Measurements from ENCODE around the gene RGS8.

The RGS8 gene

DNA sequence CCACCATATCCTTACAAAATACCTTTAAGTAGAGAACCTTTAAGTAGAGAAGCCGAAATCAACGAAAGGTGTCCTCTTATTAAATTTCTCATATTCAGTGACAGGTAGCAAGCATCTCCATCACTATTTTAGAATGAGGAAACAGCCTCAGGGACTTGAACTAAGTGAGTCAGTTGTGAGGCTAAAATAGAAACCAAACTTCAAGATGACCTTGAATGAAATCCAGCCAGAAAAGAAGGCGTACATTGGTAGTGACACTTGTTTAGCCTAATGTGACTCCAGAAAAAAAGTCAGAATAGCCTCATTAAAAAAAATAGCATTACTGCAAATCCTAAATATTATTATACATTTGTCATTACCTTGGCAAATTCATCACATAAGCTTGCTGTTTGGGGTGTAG, 20.1 kb downstream of the RGS8 start:
- no peak overlapping the region for H3K4me3 ChIP-seq (ENCODE audit: control insufficient read depth in 1 of 7, extremely low read depth in 1 of 7, insufficient read depth in 4 of 7, low read depth in 2 of 7, low read length in 6 of 7)
- no peaks in the 10 kb centered on the region for H3K4me1 ChIP-seq (ENCODE audit: control extremely low read depth in 1 of 4, control insufficient read depth in 4 of 4, insufficient read depth in 4 of 4, low read length in 3 of 4)
- ChIA-PET CTCF (no interaction called here), POLR2A (no interaction called here)
- H3K9me3 ChIP-seq (ENCODE audit: control extremely low read depth in 1 of 5, control insufficient read depth in 4 of 5, insufficient read depth in 2 of 5, low read depth in 1 of 5, low read length in 4 of 5) = no peaks in the 10 kb centered on the region
- H3K27ac ChIP-seq (ENCODE audit: insufficient read depth in 1 of 2, low read depth in 1 of 2, low read length in 2 of 2, poor library complexity in 1 of 2, severe bottlenecking in 2 of 2) = no peak overlapping the region
- WGBS (ENCODE audit: insufficient coverage) = 93% methylated on average over 3 of the region's 3 CpGs
- no peak for DNase-seq
- peaks cover 0 to 11% (median 0%) of the 10 kb centered on the region in 5 experiments for H3K27me3 ChIP-seq (replicated peaks in 2 of 5; ENCODE audit: control insufficient read depth in 4 of 5, insufficient read depth in 5 of 5, low read length in 4 of 5)
- no peaks in the 10 kb centered on the region for H3K36me3 ChIP-seq (ENCODE audit: control insufficient read depth in 4 of 4, insufficient read depth in 4 of 4, low read length in 3 of 4)

DNA sequence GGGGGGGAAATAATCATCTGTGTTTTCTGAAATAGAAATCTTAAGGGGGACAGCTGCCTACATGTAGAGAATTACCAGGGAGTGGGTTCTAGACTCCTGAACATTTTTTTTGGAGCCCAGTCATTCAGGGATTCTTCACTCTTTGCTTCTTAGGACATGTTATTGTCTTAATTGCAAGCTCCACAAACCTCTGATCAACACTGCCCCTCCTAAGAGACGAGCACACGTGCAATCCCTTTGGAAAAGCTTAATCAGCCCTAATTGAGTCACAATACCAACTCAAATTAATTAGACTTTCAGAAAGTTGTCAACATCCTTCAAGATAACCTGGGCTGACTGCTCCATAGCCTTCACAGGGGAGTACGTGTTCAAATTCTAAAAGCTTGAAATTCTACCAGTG, 21.4 kb downstream of the RGS8 start:
- H3K27ac ChIP-seq (ENCODE audit: insufficient read depth in 1 of 2, low read depth in 1 of 2, low read length in 2 of 2, poor library complexity in 1 of 2, severe bottlenecking in 2 of 2) = no peak overlapping the region
- 97% methylated on average over 3 of the region's 3 CpGs for WGBS (ENCODE audit: insufficient coverage)
- no peak overlapping the region for H3K4me3 ChIP-seq (ENCODE audit: control insufficient read depth in 1 of 7, extremely low read depth in 1 of 7, insufficient read depth in 4 of 7, low read depth in 2 of 7, low read length in 6 of 7)
- DNase-seq = no peak
- H3K4me1 ChIP-seq (ENCODE audit: control extremely low read depth in 1 of 4, control insufficient read depth in 4 of 4, insufficient read depth in 4 of 4, low read length in 3 of 4) = no peaks in the 10 kb centered on the region
- CTCF ChIA-PET = interaction anchor here (1.0 kb wide), 1 partner anchor 75 kb away, joined by 3 read pairs; no protein-coding TSS in a partner anchor
- H3K9me3 ChIP-seq (ENCODE audit: control extremely low read depth in 1 of 5, control insufficient read depth in 4 of 5, insufficient read depth in 2 of 5, low read depth in 1 of 5, low read length in 4 of 5) = no peaks in the 10 kb centered on the region
- no peaks in the 10 kb centered on the region for H3K36me3 ChIP-seq (ENCODE audit: control insufficient read depth in 4 of 4, insufficient read depth in 4 of 4, low read length in 3 of 4)
- peaks cover 0 to 11% (median 0%) of the 10 kb centered on the region in 5 experiments for H3K27me3 ChIP-seq (replicated peaks in 2 of 5; ENCODE audit: control insufficient read depth in 4 of 5, insufficient read depth in 5 of 5, low read length in 4 of 5)
- POLR2A ChIA-PET = no interaction called here

GRCh38 chr1:182662121-182662890, 22.1 kb downstream of the RGS8 start:
- H3K27me3 ChIP-seq (replicated peaks in 2 of 5; ENCODE audit: control insufficient read depth in 4 of 5, insufficient read depth in 5 of 5, low read length in 4 of 5) = peaks cover 0 to 10% (median 0%) of the 10 kb centered on the region in 5 experiments
- WGBS (ENCODE audit: insufficient coverage) = 89% methylated on average over 7 of the region's 7 CpGs
- H3K27ac ChIP-seq (ENCODE audit: insufficient read depth in 1 of 2, low read depth in 1 of 2, low read length in 2 of 2, poor library complexity in 1 of 2, severe bottlenecking in 2 of 2) = no peak overlapping the region
- CTCF ChIA-PET = interaction anchor here (1.3 to 2.1 kb wide), 2 partner anchors 10 to 46 kb away, joined by 3 to 5 read pairs; no protein-coding TSS in a partner anchor
- DNase-seq = no peak
- H3K4me3 ChIP-seq (ENCODE audit: control insufficient read depth in 1 of 7, extremely low read depth in 1 of 7, insufficient read depth in 4 of 7, low read depth in 2 of 7, low read length in 6 of 7) = no peak overlapping the region
- POLR2A ChIA-PET = no interaction called here
- H3K4me1 ChIP-seq (ENCODE audit: control extremely low read depth in 1 of 4, control insufficient read depth in 4 of 4, insufficient read depth in 4 of 4, low read length in 3 of 4) = no peaks in the 10 kb centered on the region
- no peaks in the 10 kb centered on the region for H3K9me3 ChIP-seq (ENCODE audit: control extremely low read depth in 1 of 5, control insufficient read depth in 4 of 5, insufficient read depth in 2 of 5, low read depth in 1 of 5, low read length in 4 of 5)
- no peaks in the 10 kb centered on the region for H3K36me3 ChIP-seq (ENCODE audit: control insufficient read depth in 4 of 4, insufficient read depth in 4 of 4, low read length in 3 of 4)

- no peak for DNase-seq
- Histone ChIP-seq H3K27ac (ENCODE audit: insufficient read depth in 1 of 2, low read depth in 1 of 2, low read length in 2 of 2, poor library complexity in 1 of 2, severe bottlenecking in 2 of 2) (no peak overlapping the region), H3K9me3 (ENCODE audit: control extremely low read depth in 1 of 5, control insufficient read depth in 4 of 5, insufficient read depth in 2 of 5, low read depth in 1 of 5, low read length in 4 of 5) (no peaks in the 10 kb centered on the region), H3K4me1 (ENCODE audit: control extremely low read depth in 1 of 4, control insufficient read depth in 4 of 4, insufficient read depth in 4 of 4, low read length in 3 of 4) (no peaks in the 10 kb centered on the region), H3K36me3 (ENCODE audit: control insufficient read depth in 4 of 4, insufficient read depth in 4 of 4, low read length in 3 of 4) (no peaks in the 10 kb centered on the region), H3K4me3 (ENCODE audit: control insufficient read depth in 1 of 7, extremely low read depth in 1 of 7, insufficient read depth in 4 of 7, low read depth in 2 of 7, low read length in 6 of 7) (no peak overlapping the region), H3K27me3 (replicated peaks in 2 of 5; ENCODE audit: control insufficient read depth in 4 of 5, insufficient read depth in 5 of 5, low read length in 4 of 5) (peaks cover 0 to 8% (median 0%) of the 10 kb centered on the region in 5 experiments)
- POLR2A ChIA-PET = no interaction called here
- CTCF ChIA-PET = no interaction called here
Measured at GRCh38 chr1:182658055-182658454, 26.3 kb downstream of the RGS8 start.

DNA sequence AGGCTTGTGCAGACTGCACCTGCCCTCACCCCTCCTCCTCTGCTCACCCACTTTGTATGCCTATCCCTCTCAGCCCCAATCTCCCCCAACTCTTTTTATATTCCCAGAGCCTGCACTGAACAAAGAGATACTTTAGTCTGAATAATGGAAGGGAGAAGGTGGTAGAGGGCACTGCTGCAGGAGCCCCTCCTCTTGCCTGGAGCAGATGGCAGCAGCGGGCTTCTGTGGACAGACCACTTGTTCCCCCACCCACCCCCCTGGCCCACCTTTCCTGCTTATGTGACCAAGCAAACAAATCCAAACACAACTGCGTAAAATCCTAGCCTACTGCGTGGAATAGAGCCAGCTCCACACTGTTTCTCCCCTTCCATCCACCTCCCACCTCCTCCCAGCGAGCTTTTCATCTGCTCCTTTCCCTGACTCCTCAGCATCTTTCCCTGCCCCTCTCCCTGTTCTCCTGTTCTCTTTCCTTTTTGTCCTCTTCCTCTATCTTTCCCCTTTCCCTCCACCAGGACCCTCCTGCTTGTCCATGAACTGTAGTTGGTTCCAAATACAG, 27.5 kb downstream of the RGS8 start:
- Histone ChIP-seq H3K4me3 (ENCODE audit: control insufficient read depth in 1 of 7, extremely low read depth in 1 of 7, insufficient read depth in 4 of 7, low read depth in 2 of 7, low read length in 6 of 7) (no peak overlapping the region), H3K27me3 (replicated peaks in 2 of 5; ENCODE audit: control insufficient read depth in 4 of 5, insufficient read depth in 5 of 5, low read length in 4 of 5) (peaks cover 0 to 4% (median 0%) of the 10 kb centered on the region in 5 experiments), H3K36me3 (ENCODE audit: control insufficient read depth in 4 of 4, insufficient read depth in 4 of 4, low read length in 3 of 4) (no peaks in the 10 kb centered on the region), H3K27ac (ENCODE audit: insufficient read depth in 1 of 2, low read depth in 1 of 2, low read length in 2 of 2, poor library complexity in 1 of 2, severe bottlenecking in 2 of 2) (no peak overlapping the region), H3K4me1 (ENCODE audit: control extremely low read depth in 1 of 4, control insufficient read depth in 4 of 4, insufficient read depth in 4 of 4, low read length in 3 of 4) (no peaks in the 10 kb centered on the region), H3K9me3 (ENCODE audit: control extremely low read depth in 1 of 5, control insufficient read depth in 4 of 5, insufficient read depth in 2 of 5, low read depth in 1 of 5, low read length in 4 of 5) (no peaks in the 10 kb centered on the region)
- WGBS (ENCODE audit: insufficient coverage) = 87% methylated on average over 3 of the region's 4 CpGs
- ChIA-PET POLR2A (no interaction called here), CTCF (no interaction called here)
- DNase-seq = no peak

GRCh38 chr1:182653986-182654385, 30.4 kb downstream of the RGS8 start:
- no CpG with 5 or more reads among the region's 2 CpGs for whole genome bisulfite sequencing (ENCODE audit: insufficient coverage)
- ChIA-PET CTCF (no interaction called here), POLR2A (no interaction called here)

DNA sequence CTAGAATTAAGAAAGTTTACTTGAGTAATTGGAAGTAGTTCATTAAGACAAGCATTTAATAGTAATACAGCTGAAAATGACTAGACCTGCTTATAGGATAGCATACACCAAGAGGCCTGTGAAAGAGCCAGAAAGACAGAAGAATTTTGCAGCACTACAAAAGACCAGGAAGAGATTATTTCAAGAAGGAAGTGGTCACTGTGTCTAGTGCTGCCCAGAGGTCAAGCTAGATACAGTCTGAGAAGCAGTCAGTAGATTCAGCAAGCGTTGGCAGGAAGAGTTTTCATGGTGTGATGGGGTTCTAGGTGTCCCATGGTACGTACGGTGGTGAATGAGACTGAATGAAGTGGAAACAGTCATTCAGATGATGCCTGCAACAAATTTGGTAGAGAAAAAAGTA, 31.5 kb downstream of the RGS8 start:
- DNase-seq = no peak
- H3K4me1 ChIP-seq (ENCODE audit: control extremely low read depth in 1 of 4, control insufficient read depth in 4 of 4, insufficient read depth in 4 of 4, low read length in 3 of 4) = no peaks in the 10 kb centered on the region
- POLR2A ChIA-PET = no interaction called here
- peaks cover 0 to 2% (median 0%) of the 10 kb centered on the region in 5 experiments for H3K27me3 ChIP-seq (replicated peaks in 2 of 5; ENCODE audit: control insufficient read depth in 4 of 5, insufficient read depth in 5 of 5, low read length in 4 of 5)
- H3K9me3 ChIP-seq (ENCODE audit: control extremely low read depth in 1 of 5, control insufficient read depth in 4 of 5, insufficient read depth in 2 of 5, low read depth in 1 of 5, low read length in 4 of 5) = no peaks in the 10 kb centered on the region
- CTCF ChIA-PET = interaction anchor here (1.1 to 1.5 kb wide), 2 partner anchors 8 to 52 kb away, joined by 3 to 5 read pairs; no protein-coding TSS in a partner anchor
- WGBS (ENCODE audit: insufficient coverage) = 62% methylated on average over 3 of the region's 3 CpGs
- H3K27ac ChIP-seq (ENCODE audit: insufficient read depth in 1 of 2, low read depth in 1 of 2, low read length in 2 of 2, poor library complexity in 1 of 2, severe bottlenecking in 2 of 2) = no peak overlapping the region
- H3K36me3 ChIP-seq (ENCODE audit: control insufficient read depth in 4 of 4, insufficient read depth in 4 of 4, low read length in 3 of 4) = no peaks in the 10 kb centered on the region
- no peak overlapping the region for H3K4me3 ChIP-seq (ENCODE audit: control insufficient read depth in 1 of 7, extremely low read depth in 1 of 7, insufficient read depth in 4 of 7, low read depth in 2 of 7, low read length in 6 of 7)

More at GRCh38 chr1:182653986-182654385, 30.4 kb downstream of the RGS8 start:
- peaks cover 0 to 2% (median 0%) of the 10 kb centered on the region in 5 experiments for H3K27me3 ChIP-seq (replicated peaks in 2 of 5; ENCODE audit: control insufficient read depth in 4 of 5, insufficient read depth in 5 of 5, low read length in 4 of 5)
- no peak for DNase-seq
- H3K27ac ChIP-seq (ENCODE audit: insufficient read depth in 1 of 2, low read depth in 1 of 2, low read length in 2 of 2, poor library complexity in 1 of 2, severe bottlenecking in 2 of 2) = no peak overlapping the region
- H3K9me3 ChIP-seq (ENCODE audit: control extremely low read depth in 1 of 5, control insufficient read depth in 4 of 5, insufficient read depth in 2 of 5, low read depth in 1 of 5, low read length in 4 of 5) = no peaks in the 10 kb centered on the region
- no peak overlapping the region for H3K4me3 ChIP-seq (ENCODE audit: control insufficient read depth in 1 of 7, extremely low read depth in 1 of 7, insufficient read depth in 4 of 7, low read depth in 2 of 7, low read length in 6 of 7)
- no peaks in the 10 kb centered on the region for H3K36me3 ChIP-seq (ENCODE audit: control insufficient read depth in 4 of 4, insufficient read depth in 4 of 4, low read length in 3 of 4)
- H3K4me1 ChIP-seq (ENCODE audit: control extremely low read depth in 1 of 4, control insufficient read depth in 4 of 4, insufficient read depth in 4 of 4, low read length in 3 of 4) = no peaks in the 10 kb centered on the region

All from common myeloid progenitor, CD34-positive (primary cell).